ENCODE results near the gene SLC4A4.

The SLC4A4 gene

DNA sequence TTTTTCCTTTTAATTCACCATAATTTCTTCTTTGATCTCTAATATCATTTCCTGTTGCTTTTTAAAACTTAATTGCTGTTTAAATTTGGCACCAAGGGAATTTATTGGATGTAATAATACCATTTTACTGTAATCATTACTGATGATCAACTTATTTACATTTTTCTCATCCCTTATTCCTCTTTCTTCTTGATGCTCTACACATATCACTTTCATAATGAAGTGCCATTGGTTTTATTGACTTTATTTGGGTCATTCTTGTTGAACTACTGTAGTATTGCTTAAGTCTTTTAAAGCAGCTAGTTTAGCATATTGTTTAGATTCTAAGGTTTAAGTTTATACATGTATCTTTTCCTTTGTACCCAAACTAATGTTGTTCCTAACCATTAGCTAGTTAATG is 130.7 kb downstream of the SLC4A4 start:
- DNase-seq (ENCODE audit: low spot score) = no peak

DNA sequence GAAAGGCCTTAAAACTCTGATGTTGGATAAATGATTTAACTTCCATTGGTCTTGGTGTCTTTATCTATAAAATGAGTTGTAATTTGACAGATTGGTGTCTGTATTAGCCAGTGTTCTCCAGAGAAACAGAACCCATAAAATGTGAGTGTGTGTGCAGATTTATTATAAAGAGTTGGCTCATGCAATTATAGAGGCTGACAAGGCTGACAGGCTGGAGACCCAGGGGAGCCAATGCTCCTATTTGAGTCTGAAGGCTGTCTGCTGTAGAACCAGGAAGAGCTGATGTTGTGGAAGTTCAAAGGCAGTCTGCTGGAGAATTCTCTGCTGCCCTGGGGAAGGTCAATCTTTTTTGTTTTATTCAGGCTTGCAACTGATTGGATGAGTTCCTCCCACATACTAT is 131.7 kb downstream of the SLC4A4 start:
- DNase-seq (ENCODE audit: low spot score) = no peak

DNA sequence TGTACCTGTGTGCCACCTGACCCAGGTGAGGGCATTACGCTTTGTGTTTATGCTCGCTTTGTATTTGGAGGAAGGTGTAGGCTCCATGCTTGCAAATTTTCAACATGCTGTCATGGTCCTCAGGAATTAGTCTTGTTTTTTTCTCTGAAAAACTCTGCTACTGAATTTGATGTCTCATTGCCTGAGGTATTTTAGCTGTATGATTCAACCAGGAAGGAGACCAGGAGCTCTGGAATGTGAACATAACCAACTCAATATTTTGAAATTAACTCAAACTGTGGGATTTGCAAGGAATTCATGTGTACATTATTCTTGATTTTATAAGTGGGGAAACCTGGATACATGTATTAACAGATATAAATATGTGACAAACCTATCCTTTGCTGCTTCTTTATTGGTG is 134.1 kb downstream of the SLC4A4 start:
- no peak for DNase-seq (ENCODE audit: low spot score)

GRCh38 chr4:71473541-71474240 is 134.9 kb downstream of the SLC4A4 start:
- DNase-seq (ENCODE audit: low spot score) = no peak

- no peak for DNase-seq (ENCODE audit: low spot score)
Measured at GRCh38 chr4:71474731-71475130, 135.9 kb downstream of the SLC4A4 start.

DNA sequence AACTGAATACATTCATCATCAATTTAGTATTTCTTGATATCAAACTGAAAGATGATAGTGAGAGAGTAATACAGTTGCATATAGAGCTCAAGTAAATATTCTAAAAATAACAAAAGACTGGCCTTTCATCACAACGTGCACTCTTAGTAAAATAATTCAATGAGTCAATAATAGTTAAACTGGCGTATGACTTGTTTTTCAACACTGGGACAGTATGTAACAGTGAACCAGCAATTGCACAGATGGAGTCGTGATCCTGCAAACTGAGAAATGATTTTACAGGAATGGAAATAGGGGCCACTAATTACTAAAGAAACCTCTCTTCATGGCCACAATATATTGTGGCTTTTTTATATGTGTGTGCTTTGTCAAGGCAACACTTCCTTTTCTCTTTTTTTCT is 137.4 kb downstream of the SLC4A4 start:
- DNase-seq (ENCODE audit: low spot score) = no peak

GRCh38 chr4:71486550-71487343 is 147.9 kb downstream of the SLC4A4 start:
- no peak for DNase-seq (ENCODE audit: low spot score)

- DNase-seq (ENCODE audit: low spot score) = peak; percentile 77
Measured at GRCh38 chr4:71487344-71487920, 148.6 kb downstream of the SLC4A4 start.

- DNase-seq (ENCODE audit: low spot score) = no peak
Measured at GRCh38 chr4:71494539-71494938, 155.7 kb downstream of the SLC4A4 start.

- no peak for DNase-seq (ENCODE audit: low spot score)
Measured at GRCh38 chr4:71495454-71495853, 156.6 kb downstream of the SLC4A4 start.

DNA sequence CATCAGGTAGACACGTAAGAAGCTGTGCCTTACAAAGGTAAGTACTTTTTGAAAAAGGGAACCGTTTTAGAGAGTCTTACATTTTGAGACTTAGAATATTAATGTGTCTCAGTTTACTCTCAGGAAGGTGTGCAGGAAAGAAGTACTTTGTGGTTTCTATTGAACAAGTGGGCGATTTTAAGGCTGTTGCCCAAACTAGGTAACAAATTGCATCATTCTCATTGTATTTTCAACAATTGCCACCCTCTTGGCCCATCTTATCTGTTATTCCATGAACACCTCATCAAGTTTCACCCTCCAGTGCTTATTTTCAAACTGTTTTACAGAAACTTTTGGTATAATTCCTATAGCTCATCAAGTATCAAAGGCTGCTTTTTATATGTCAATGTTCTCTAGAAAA is 158.3 kb downstream of the SLC4A4 start:
- DNase-seq (ENCODE audit: low spot score) = no peak

DNA sequence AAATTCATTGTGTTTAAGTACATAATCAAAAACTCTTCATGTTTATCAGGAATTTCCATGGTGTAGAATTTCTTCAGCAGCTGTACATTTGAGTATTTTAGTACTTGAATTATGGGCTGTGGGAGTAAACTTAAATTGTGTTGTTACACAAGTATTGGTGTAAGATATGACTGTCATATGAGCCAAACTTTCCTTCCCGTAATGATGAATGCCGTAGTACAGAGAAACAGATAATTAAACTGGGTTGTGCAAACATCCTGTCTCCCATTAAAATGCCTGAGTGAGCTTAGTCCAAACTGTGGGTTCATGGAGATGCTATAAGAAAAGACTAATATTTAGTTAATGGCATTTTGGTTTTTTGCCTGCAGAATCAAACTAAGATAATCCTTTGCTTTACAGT is 159.2 kb downstream of the SLC4A4 start:
- no peak for DNase-seq (ENCODE audit: low spot score)

DNA sequence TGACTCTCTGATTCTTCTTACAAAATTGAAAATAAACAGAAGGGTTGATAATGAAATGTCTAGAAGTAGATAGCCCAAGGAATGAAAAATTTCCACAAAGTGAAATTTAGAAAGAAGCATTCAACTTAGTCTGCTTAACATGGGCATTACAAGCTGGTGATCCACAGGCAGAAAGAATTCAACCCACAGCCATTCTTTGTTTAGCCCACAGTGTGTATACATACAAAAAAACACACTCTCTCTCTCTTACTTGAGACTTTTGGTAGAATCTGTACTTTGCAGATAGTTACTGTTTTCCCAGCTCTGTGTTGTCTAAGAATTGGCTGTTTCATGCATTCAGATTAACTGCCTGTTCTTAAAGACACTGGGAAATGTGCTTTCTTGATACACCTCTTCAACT is 159.8 kb downstream of the SLC4A4 start:
- no peak for DNase-seq (ENCODE audit: low spot score)

- DNase-seq (ENCODE audit: low spot score) = no peak
Measured at GRCh38 chr4:71501992-71502391, 163.2 kb downstream of the SLC4A4 start.

DNA sequence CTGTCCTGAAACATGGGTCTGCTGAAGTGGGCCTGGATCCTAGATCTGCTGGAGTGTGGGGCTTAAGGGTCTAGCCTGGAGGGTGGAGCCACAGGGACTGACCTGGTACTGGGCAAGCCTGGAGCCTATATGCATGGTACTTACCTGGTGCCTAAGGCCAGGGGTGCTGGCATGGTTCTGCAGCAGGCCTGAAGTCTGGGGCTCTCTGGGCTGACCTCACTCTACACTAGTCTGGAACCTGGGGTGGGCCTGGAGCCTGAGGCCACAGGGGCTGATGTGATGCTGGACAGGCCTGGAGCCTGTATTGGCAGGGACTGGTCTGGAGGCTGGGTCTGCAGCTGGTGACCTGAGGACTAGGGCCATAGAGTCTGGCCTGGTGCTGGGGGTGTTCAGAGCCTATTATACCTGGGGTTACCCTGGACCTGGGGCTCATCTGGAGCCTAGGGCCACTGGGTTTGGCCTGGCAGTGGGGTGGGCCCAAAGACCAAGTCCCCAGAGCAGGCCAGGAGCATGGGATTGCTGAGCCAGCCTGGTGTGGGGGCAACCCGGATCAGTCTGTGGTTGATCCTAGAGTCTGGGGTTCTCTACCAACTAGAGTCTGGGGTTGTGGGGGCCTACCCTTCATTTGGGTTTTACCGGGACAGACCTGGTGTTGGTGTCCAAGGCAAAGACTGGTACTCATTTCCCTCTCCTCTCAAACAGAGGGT is 179.6 kb downstream of the SLC4A4 start:
- no peak for DNase-seq (ENCODE audit: low spot score)

DNA sequence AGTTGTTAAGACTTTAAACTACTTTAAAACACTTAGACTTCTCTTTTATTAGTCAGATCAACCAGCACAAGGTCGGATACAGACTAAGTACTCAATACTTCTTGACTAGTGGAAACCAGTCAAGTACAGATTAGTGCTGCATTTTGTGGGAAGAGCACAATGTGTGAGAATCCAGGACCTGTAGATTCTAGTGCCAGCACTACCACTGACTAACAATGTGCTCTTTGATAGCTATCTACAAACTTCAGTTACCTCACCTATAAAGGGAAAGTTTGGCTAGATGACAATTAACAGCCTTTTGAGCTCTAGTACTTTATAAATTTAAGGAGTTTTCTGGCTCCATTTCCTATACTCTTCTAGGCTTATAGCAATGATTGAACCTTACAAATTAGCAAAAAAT is 181.5 kb downstream of the SLC4A4 start:
- DNase-seq (ENCODE audit: low spot score) = no peak

DNA sequence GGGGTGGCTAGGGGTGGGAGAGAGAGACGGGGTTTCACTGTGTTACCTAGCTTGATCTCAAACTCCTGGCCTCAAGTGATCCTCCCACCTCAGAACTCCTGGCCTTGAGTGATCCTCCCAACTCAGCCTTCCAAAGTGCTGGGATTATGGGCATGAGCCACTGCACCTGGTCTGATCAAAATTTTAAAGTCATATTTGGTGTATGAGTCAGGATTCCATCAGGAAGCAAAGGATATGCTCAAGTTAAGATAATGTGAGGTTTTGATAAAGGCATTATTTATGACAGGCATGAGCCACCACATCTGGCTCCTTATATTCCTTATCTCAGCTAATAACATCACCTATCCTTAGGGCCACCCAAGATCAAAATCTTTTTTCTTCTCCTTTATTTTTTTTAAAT is 182.0 kb downstream of the SLC4A4 start:
- DNase-seq (ENCODE audit: low spot score) = no peak

- DNase-seq (ENCODE audit: low spot score) = no peak
Measured at GRCh38 chr4:71524756-71525155, 185.9 kb downstream of the SLC4A4 start.

DNA sequence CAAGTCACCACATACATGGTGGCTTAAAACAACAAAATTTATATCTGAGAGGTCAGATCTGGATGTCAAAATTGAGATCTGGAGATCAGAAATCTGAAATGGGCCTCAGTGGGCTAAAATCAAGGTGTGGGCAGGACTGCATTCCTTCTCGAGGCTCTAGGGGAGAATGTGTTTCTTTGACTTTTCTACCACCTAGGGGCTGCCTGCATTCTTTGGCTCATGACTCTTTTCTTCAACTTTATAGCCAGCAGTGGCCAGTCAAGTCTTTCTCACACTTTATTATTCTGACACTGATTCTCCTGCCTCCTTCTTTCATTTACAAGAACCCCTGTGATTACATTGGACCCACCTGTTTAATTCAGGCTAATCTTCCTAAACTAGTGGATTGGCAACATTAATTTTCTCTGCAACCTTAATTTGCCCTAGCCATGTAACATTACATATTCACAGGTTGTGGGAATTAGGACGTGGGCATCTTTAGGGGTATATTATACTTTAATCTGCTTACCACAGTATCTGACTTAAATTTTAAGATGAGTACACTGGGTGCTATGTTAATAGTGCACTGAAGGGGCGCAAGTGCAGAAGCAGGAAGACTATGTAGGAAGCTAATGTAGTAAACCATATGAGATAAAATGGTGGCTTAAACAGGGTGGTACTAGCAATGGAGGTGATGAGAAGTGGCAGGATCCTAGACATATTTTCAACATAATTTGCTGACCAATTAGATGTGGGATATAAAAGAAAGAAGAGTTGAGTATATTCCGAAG is 188.0 kb downstream of the SLC4A4 start:
- DNase-seq (ENCODE audit: low spot score) = no peak

DNA sequence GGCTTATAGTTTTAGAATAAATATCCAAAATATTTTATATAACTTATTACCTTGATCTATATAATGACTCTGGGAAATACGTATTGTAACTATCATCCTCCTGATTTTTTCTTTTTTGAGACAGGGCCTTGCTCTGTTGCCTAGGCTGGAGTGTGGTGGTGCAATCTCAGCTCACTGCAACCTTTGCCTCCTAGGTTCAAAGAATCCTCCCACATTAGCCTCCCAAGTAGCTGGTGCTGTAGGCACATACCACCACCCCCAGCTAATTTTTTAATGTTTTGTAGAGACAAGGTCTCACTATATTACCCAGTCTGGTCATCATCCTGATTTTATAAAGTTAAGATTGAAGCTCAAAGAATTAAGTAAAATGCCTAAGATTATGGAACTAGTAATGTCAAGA is 193.6 kb downstream of the SLC4A4 start:
- no peak for DNase-seq (ENCODE audit: low spot score)

GRCh38 chr4:71533121-71533520 is 194.3 kb downstream of the SLC4A4 start:
- DNase-seq (ENCODE audit: low spot score) = no peak

- no peak for DNase-seq (ENCODE audit: low spot score)
Measured at GRCh38 chr4:71537551-71538065, 198.8 kb downstream of the SLC4A4 start.

Measured in globus pallidus (tissue), 1 donor.